GM21360 (cell line): ENCODE results near the gene SDHB.

Experiments
- ATAC-seq: cut with Tn5 transposase; IDR thresholded peaks from one replicate; pipeline ENCODE4 v1.9.1; 2021; ENCODE audit warnings: mild to moderate bottlenecking, moderate library complexity; ENCODE audit not compliant: unreplicated experiment

The SDHB gene

DNA sequence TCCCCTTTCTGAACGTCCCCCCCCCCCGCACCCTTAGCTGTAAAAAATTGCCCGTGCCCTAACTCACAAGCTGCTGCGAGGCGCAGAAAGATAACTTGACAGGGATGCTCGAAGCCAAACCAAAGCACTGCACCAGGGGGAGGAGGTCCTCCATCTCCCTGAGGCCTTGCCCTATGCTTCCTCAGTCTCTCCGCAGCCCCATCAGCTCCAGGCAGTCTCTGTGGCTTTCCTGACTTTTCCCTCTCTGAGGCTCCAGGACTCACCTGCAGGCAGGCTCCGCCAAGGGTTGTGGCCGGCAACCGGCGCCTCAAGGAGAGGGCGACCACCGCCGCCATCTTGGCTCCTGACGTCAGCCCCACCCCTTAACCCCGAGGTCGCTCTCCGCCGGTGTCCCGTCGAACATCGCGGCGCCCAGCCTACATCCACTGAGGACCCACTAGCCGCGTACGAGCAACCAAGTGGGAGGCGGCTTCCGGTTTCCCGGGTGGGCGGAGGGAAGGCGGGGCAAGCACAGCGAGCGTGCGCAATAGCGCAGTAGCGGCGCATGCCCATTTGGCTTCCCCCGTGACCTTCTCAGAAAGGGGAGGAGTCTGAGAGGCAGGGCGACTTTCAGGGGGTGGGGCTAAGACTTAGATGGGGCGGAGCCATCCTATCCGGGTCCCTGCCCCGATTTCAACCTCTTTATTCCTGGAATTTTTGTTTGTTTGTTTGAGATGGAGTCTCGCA lies at the start of gene SDHB:
TSS of gene SDHB (minus strand) at position 348 of the 726 bp plus-strand sequence. CDS start at position 335, 13 bp downstream.
- ATAC-seq = peak; percentile 97

GRCh38 chr1:17102232-17102631 lies 48.4 kb upstream of the SDHB start:
- no peak for ATAC-seq

- ATAC-seq = no peak
Measured at GRCh38 chr1:17101261-17101660, 47.4 kb upstream of the SDHB start.

- no peak for ATAC-seq
Measured at GRCh38 chr1:17099616-17100340, 45.9 kb upstream of the SDHB start.

GRCh38 chr1:17098446-17099317 lies 44.9 kb upstream of the SDHB start:
- ATAC-seq = no peak

DNA sequence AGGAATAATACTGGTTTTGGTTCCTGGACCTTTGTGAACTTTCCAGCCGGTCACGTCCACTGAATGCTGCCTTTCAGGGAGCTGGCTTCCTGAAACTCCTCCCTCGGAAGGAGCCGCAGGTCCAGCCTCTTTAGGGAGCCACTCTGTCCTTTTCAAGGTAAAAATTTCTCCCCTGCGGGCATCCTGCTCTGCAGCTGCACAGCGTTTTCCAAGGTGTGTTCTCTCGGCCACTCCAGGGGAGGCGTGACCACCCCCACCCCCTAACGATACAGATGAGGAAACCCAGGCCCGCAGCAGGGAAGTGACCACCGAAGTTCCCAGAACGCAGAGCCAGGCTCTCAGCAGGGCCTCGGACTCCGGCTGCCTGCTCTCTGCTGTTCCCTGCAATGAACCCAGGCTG lies 44.0 kb upstream of the SDHB start:
- ATAC-seq = no peak

- no peak for ATAC-seq
Measured at GRCh38 chr1:17097147-17097546, 43.3 kb upstream of the SDHB start.

DNA sequence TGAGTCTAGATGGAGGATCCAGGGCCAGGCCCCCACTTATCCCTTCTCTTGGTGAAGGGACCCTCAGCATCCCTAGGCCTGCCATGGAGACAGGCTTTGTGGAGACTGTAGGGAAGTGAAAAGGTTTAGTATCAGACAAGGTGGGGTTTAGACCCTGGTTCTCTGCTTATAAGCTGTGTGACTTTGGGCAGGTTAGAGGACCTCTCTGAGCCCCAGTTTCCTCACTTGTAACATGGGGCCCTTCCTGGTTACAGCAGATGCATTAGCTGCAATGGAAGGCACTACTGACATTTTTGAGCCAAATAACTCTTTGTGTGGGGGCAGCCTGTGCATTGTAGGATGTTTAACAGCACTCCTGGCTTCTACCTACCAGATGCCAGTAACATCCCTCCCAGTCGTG lies 42.8 kb upstream of the SDHB start:
- no peak for ATAC-seq

GRCh38 chr1:17095141-17095540 lies 41.3 kb upstream of the SDHB start:
- ATAC-seq = no peak

DNA sequence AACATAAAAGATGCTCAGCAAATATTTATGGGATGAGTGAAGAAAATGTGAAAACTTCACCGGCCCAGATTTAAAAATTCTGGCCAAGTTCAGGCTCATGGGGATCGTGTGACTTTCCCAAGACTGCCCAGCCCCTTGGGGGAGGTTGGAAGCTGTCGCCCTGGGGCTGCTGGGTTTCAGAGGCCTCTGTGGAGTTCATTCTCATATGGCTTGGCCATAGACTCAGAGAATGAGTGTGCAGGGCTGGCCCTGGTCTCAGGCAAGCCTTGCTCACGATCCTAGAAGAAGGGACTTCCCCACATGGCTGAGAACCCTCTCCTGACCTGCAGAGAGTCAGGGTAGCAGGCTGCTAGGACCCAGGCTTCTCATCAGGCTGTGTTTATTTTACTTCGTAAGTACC lies 40.8 kb upstream of the SDHB start:
- no peak for ATAC-seq

- ATAC-seq = no peak
Measured at GRCh38 chr1:17093822-17094393, 40.1 kb upstream of the SDHB start.

GRCh38 chr1:17091252-17091651 lies 37.4 kb upstream of the SDHB start:
- ATAC-seq = no peak

- ATAC-seq = no peak
Measured at GRCh38 chr1:17089506-17089905, 35.7 kb upstream of the SDHB start.

- no peak for ATAC-seq
Measured at GRCh38 chr1:17086751-17087150, 32.9 kb upstream of the SDHB start.

- no peak for ATAC-seq
Measured at GRCh38 chr1:17084787-17085186, 31.0 kb upstream of the SDHB start.

DNA sequence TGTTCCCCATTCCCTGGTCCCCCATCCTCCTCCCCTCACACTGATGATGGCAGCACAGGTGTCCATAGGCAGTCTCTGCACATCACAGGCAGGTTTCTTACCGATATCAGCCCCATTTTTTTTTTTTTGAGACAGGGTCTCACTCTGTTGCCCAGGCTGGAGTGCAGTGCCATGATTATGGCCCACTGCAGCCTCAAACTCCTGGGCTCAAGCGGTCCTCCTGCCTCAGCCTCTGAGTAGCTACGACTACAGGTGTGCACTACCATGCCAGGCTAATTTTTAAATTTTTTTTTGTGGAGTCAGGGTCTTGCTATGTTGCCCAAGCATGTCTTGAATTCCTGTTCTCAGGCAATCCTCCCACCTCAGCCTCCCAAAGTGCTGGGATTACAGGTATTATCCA lies 28.9 kb upstream of the SDHB start:
- no peak for ATAC-seq

- ATAC-seq = no peak
Measured at GRCh38 chr1:17081439-17081838, 27.6 kb upstream of the SDHB start.

DNA sequence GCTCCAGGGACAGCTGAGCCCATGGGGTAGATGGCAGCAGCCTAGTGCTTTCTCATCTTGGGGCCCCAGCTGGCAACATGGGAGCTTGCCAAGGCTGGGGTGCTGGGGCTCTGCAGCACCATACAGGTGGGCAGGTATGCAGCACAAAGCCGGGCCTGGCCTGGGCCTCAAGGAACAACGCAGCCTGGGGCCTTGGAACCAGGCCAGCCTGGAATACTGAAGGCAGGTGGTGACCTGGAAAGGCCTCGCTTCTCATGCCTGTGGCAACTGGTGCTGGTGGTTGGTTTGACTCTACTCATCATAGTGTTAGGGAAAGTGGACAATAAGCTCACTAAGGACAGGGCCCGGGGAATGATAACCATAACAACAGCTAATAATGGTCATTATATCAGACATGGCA lies 27.0 kb upstream of the SDHB start:
- no peak for ATAC-seq

DNA sequence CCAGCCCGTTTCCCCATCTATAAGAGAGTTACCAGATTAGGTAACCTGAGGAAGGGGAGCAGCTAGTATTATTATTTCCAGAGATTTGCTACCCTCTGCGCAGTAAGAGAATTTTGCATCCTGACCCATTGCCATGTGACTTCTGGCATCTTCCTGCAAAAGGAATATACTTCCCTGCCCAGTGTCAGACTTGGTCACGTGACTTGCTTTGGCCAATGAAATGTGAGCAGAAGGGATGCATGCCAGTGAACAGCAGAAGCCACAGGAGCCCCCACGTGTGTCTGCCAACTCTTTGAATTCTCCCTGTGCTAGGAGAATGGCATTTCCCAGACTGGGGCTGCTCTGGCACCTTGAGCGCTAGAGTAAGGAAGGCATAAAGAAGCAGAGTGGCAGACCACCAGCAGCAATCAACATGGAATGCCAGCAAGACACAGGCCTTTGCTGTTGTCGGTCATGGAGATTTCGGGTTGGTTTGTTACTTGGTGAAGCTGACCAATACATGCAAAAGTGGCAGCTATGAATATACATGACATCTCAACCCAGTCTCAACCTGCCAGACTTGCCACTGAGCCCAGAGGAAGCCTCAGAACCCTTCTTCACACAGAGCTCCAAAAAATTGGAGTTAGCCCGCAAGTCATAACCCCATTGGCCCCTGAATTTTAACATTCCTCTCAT lies 26.4 kb upstream of the SDHB start:
- ATAC-seq = no peak

GRCh38 chr1:17078991-17079868 lies 25.4 kb upstream of the SDHB start:
- no peak for ATAC-seq
